NCI-H1105 treated with DMSO at 0.1 percent for 48 hours (cell line): Measurements from ENCODE around the gene GTF3C5.
"Not testable (repeated sequence)": the region's sequence is repeated elsewhere in the genome, so short reads cannot be mapped to it uniquely, and the experiment has no call there.

ENCODE experiments used
- DNase-seq: peaks from one replicate; lab custom pipeline; 2025; lab: John Stamatoyannopoulos, UW

Gene GTF3C5

GRCh38 chr9:133094351-133094750, 63.6 kb downstream of the GTF3C5 start:
- not testable (repeated sequence) for DNase-seq

- DNase-seq = no peak
Measured at GRCh38 chr9:133094842-133095393, 64.1 kb downstream of the GTF3C5 start.

GRCh38 chr9:133098104-133098754, 67.4 kb downstream of the GTF3C5 start:
- no peak for DNase-seq

GRCh38 chr9:133098871-133099270, 68.1 kb downstream of the GTF3C5 start:
- DNase-seq = no peak

GRCh38 chr9:133099726-133100505, 69.1 kb downstream of the GTF3C5 start:
- no peak for DNase-seq

GRCh38 chr9:133100506-133101355, 69.9 kb downstream of the GTF3C5 start:
- no peak for DNase-seq

- DNase-seq = no peak
Measured at GRCh38 chr9:133101356-133102189, 70.8 kb downstream of the GTF3C5 start.

- DNase-seq = no peak
Measured at GRCh38 chr9:133102190-133103021, 71.6 kb downstream of the GTF3C5 start.

- no peak for DNase-seq
Measured at GRCh38 chr9:133103183-133103986, 72.6 kb downstream of the GTF3C5 start.

- DNase-seq = no peak
Measured at GRCh38 chr9:133103987-133104505, 73.2 kb downstream of the GTF3C5 start.

GRCh38 chr9:133104718-133105460, 74.1 kb downstream of the GTF3C5 start:
- no peak for DNase-seq

GRCh38 chr9:133105461-133105770, 74.6 kb downstream of the GTF3C5 start:
- no peak for DNase-seq

- DNase-seq = no peak
Measured at GRCh38 chr9:133106511-133107244, 75.9 kb downstream of the GTF3C5 start.

- DNase-seq = no peak
Measured at GRCh38 chr9:133107245-133107722, 76.5 kb downstream of the GTF3C5 start.
